GM12878 (cell line): ENCODE data around the gene SCARF1. TPM values are rescaled to one million over a fixed set of nuclear protein-coding genes. Genes with fewer than 3 reads are reported as not detected.
A peak's percentile ranks its signal among the peaks of the same experiment; 100 is the strongest.

Source experiments
- ATAC-seq: fragments of 200-7000 bp; cut with Tn5 transposase; 3 replicates; pipeline ENCODE4 v1.9.1; 2020; ENCODE audit warnings: mild to moderate bottlenecking, moderate library complexity
- BruUV-seq: library from RNA; stranded (reverse); fragments of 400-500 nt; replicated peaks from 2 replicates; lab custom pipeline; 2021; lab: Mats Ljungman, UMichigan
- CTCF ChIA-PET: fragments of 300-600 bp; sonication (Branson Sonifier 250); formaldehyde crosslinking; extraction: SDS; loops from one replicate; lab custom pipeline; 2021; ENCODE audit warnings: inconsistent platforms; lab: Yijun Ruan, JAX
- POLR2A ChIA-PET: fragments of 350-600 bp; formaldehyde crosslinking; extraction: SDS; loops from one replicate; lab custom pipeline; 2021; ENCODE audit warnings: inconsistent platforms; lab: Charles Lee
- RAD21 ChIA-PET: fragments of 300-600 bp; sonication (Branson Sonifier 250); formaldehyde crosslinking; loops from one replicate; lab custom pipeline; 2023; ENCODE audit warnings: antibody characterized with exemption; ENCODE audit not compliant: unreplicated experiment; lab: Charles Lee
- SMC1A ChIA-PET: fragments of 300-600 bp; sonication (Branson Sonifier 250); formaldehyde crosslinking; loops from one replicate; lab custom pipeline; 2023; ENCODE audit not compliant: unreplicated experiment, uncharacterized antibody; lab: Charles Lee
- DNase-seq: peaks from one replicate; pipeline ENCODE4 v3.0.0-alpha.2; 2011; ENCODE audit warnings: low read depth, low spot score
- FAIRE-seq: peaks from 3 replicates; lab custom pipeline; 2011; peaks lifted over from hg19 to GRCh38; lab: Jason Lieb, UNC
- H2AFZ ChIP-seq: 2 replicates; pipeline ENCODE4 v1.6.0; 2011; ENCODE audit warnings: low read depth, low read length, control low read depth; ENCODE audit not compliant: control insufficient read depth
- H3K27ac ChIP-seq: 2 replicates; pipeline ENCODE4 v1.5.1; 2011; ENCODE audit warnings: control low read depth; ENCODE audit not compliant: control insufficient read depth, insufficient read depth
- H3K27me3 ChIP-seq, 2 experiments: replicated peaks in 1 of 2; 2 replicates each; pipeline versions ENCODE4 v1.6.0 to v1.6.1; 2011; ENCODE audit warnings: low read length in 1 of 2; ENCODE audit not compliant: control insufficient read depth in 2 of 2, insufficient read depth in 2 of 2
- H3K36me3 ChIP-seq, 2 experiments: 2 replicates each; pipeline ENCODE4 v1.5.1; 2011; ENCODE audit warnings: low read length in 1 of 2; ENCODE audit not compliant: control insufficient read depth in 2 of 2, insufficient read depth in 2 of 2
- H3K4me1 ChIP-seq: 2 replicates; pipeline ENCODE4 v1.6.1; 2011; ENCODE audit warnings: mild to moderate bottlenecking, low read length, moderate library complexity, mixed read lengths; ENCODE audit not compliant: control insufficient read depth, insufficient read depth
- H3K4me2 ChIP-seq: 2 replicates; pipeline ENCODE4 v1.6.0; 2011; ENCODE audit warnings: control low read depth; ENCODE audit not compliant: control insufficient read depth, insufficient read depth
- H3K4me3 ChIP-seq: fragments of 200-600 bp; sonication (generic); 2 replicates; pipeline ENCODE4 v1.5.1; 2016
- H3K79me2 ChIP-seq: 2 replicates; pipeline ENCODE4 v1.6.0; 2011; ENCODE audit warnings: low read length; ENCODE audit not compliant: control insufficient read depth, insufficient read depth
- H3K9ac ChIP-seq: 2 replicates; pipeline ENCODE4 v1.8.0; 2011; ENCODE audit warnings: low read length, control low read depth, mixed read lengths; ENCODE audit not compliant: control insufficient read depth, insufficient read depth
- H3K9me3 ChIP-seq: replicated peaks from 3 replicates; pipeline ENCODE4 v1.5.1; 2011; ENCODE audit warnings: mild to moderate bottlenecking, low read length; ENCODE audit not compliant: control insufficient read depth, insufficient read depth
- H4K20me1 ChIP-seq: 2 replicates; pipeline ENCODE4 v1.6.0; 2011; ENCODE audit not compliant: control insufficient read depth, insufficient read depth
- CBX3 ChIP-seq: fragments of 200-600 bp; sonication (generic); IDR thresholded peaks from 2 replicates; pipeline ENCODE4 v1.6.1; 2016; ENCODE audit warnings: low read depth, borderline replicate concordance
- CREB1 ChIP-seq: IDR thresholded peaks from 2 replicates; pipeline ENCODE4 v1.6.1; 2012; ENCODE audit warnings: low read depth, mild to moderate bottlenecking, inconsistent platforms
- FOS ChIP-seq: IDR thresholded peaks from 3 replicates; pipeline ENCODE4 v1.6.1; 2011; ENCODE audit warnings: borderline replicate concordance; ENCODE audit not compliant: insufficient read length; ENCODE audit errors: extremely low read depth
- GABPA ChIP-seq: IDR thresholded peaks from 2 replicates; pipeline ENCODE4 v1.6.1; 2014; ENCODE audit warnings: antibody characterized with exemption, low read depth, mild to moderate bottlenecking, inconsistent platforms
- HSF1 ChIP-seq: fragments of 150-350 bp; IDR thresholded peaks from 2 replicates; pipeline ENCODE4 v1.6.1; 2014; ENCODE audit warnings: mild to moderate bottlenecking, low read depth, low read length
- NKRF ChIP-seq: fragments of 450-650 bp; conservative IDR thresholded peaks from 2 replicates; pipeline ENCODE4 v1.6.1; 2017; ENCODE audit warnings: mild to moderate bottlenecking, moderate library complexity
- POU2F2 ChIP-seq: IDR thresholded peaks from 3 replicates; pipeline ENCODE4 v1.6.1; 2011; ENCODE audit warnings: low read depth, mild to moderate bottlenecking, low read length, borderline replicate concordance
- RCOR1 ChIP-seq: conservative IDR thresholded peaks from 2 replicates; pipeline ENCODE4 v1.6.1; 2012; ENCODE audit warnings: low read depth, low read length, improper control_type of control experiment
- RELA ChIP-seq: fragments of 450-650 bp; IDR thresholded peaks from 2 replicates; pipeline ENCODE4 v1.8.0; 2014; ENCODE audit warnings: borderline replicate concordance; ENCODE audit not compliant: partially characterized antibody
- RELB ChIP-seq: fragments of 450-650 bp; IDR thresholded peaks from 2 replicates; pipeline ENCODE4 v1.6.1; 2017; ENCODE audit warnings: low read depth, mild to moderate bottlenecking, moderate library complexity
- SMARCA5 ChIP-seq: fragments of 450-650 bp; IDR thresholded peaks from 2 replicates; pipeline ENCODE4 v1.6.1; 2017; ENCODE audit warnings: mild to moderate bottlenecking
- SMC3 ChIP-seq: IDR thresholded peaks from 2 replicates; pipeline ENCODE4 v1.6.1; 2011; ENCODE audit warnings: low read length, improper control_type of control experiment, borderline replicate concordance
- STAT3 ChIP-seq: IDR thresholded peaks from 2 replicates; pipeline ENCODE4 v1.6.1; 2011; ENCODE audit warnings: low read depth, low read length, improper control_type of control experiment
- ZBED1 ChIP-seq: IDR thresholded peaks from 2 replicates; pipeline ENCODE4 v1.6.1; 2016; ENCODE audit warnings: borderline replicate concordance
- WGBS: methylation state at CpG from one replicate; pipeline ENCODE4 v1.1.6; 2016; ENCODE audit warnings: low lambda C conversion rate; ENCODE audit not compliant: insufficient replicate concordance, insufficient coverage; ENCODE audit errors: missing lambda C conversion rate; 5-methylcytosine and 5-hydroxymethylcytosine counted together
- in situ Hi-C: fragments of 300-500 bp; cut with MboI; formaldehyde crosslinking; loops from 9 replicates; pipeline ENCODE4 v1.14.3; 2018; ENCODE audit warnings: mixed read lengths
- intact Hi-C: fragments of 100-400 bp; cut with micrococcal nuclease; formaldehyde crosslinking; loops from one replicate; pipeline ENCODE4 v1.14.2; 2022; ENCODE audit not compliant: unreplicated experiment
- polyA plus RNA-seq, 11 experiments: library from polyadenylated mRNA; depleted of rRNA in 4 of 11; unstranded in 6 of 11; stranded (reverse) in 5 of 11; fragments of >200 nt; fragmentation: Nextera tagmentation in 4 of 11; fragmentation: Illumina TruSeq in 1 of 11; extraction: Ambion mirVana in 4 of 11; extraction: Trizol in 1 of 11; gene quantifications; 1 replicate in 1 of 11; 2 replicates in 10 of 11; pipeline versions ENCODE4 v1.2.1 to v1.2.3, GENCODE V29; 2011 to 2016; ENCODE audit warnings: inconsistent platforms in 2 of 11, missing spikeins in 2 of 11, low read depth in 1 of 11
- total RNA-seq, 4 experiments: library from RNA; depleted of rRNA in 3 of 4; stranded (reverse); fragments of >200 nt in 3 of 4; fragmentation: Illumina TruSeq in 1 of 4; extraction: Trizol in 1 of 4; gene quantifications; 2 replicates each; pipeline versions ENCODE4 v1.2.1 to v1.2.3, GENCODE V29; 2013 to 2021
- TF ChIP-seq, protein P1 (sequence below): IDR thresholded peaks from 2 replicates; pipeline ENCODE4 v1.6.1; 2011; ENCODE audit warnings: borderline replicate concordance, low read depth, mild to moderate bottlenecking, moderate library complexity, low read length; ENCODE audit not compliant: insufficient read depth, poor library complexity, severe bottlenecking

SCARF1 gene
- total and polyA plus RNA-seq, 10 of the 15 experiments (the other 5 are each of a cell fraction or from before 2014, with no cell fraction given), result 0.10 to 1.7 (median 0.43) TPM

GRCh38 chr17:1592751-1593629, 52.5 kb downstream of the SCARF1 start:
- Histone ChIP-seq H3K79me2 (no peaks in the 10 kb centered on the region; the same call in 1 of the 2 replicates), H3K4me2 (peak overlapping the region; percentile 77), H3K27ac (peak overlapping the region; percentile 73), H3K9me3 (no peaks in the 10 kb centered on the region), H2AFZ (peak overlapping the region; percentile 75), H3K27me3 (no peaks in the 10 kb centered on the region), H3K9ac (peak overlapping the region; percentile 68), H3K4me3 (no peak overlapping the region), H3K36me3 (peaks cover 0 to 3% of the 10 kb centered on the region in 2 experiments; a peak in 2 of 4 replicates), H4K20me1 (no peaks in the 10 kb centered on the region), H3K4me1 (peaks cover 13% of the 10 kb centered on the region)
- ChIA-PET SMC1A (interaction anchor here (1.0 to 4.5 kb wide), 3 partner anchors 14 to 37 kb away, joined by 3 to 16 read pairs (median 5); no protein-coding TSS in a partner anchor), CTCF (interaction anchor here (0.8 to 2.7 kb wide), 3 partner anchors 14 to 37 kb away, joined by 3 to 9 read pairs (median 6); no protein-coding TSS in a partner anchor), POLR2A (interaction anchor here (0.8 to 1.7 kb wide), 4 partner anchors 11 to 33 kb away, joined by 3 to 8 read pairs (median 4); no protein-coding TSS in a partner anchor), RAD21 (interaction anchor here (1.1 to 3.2 kb wide), 2 partner anchors 14 to 34 kb away, joined by 3 to 20 read pairs; no protein-coding TSS in a partner anchor)
- ATAC-seq, result peak; percentile 87
- peak; percentile 57 for DNase-seq
- TSS peak; percentile 95 for BruUV-seq
- in situ Hi-C loops (no loop called here), intact Hi-C loops (loop anchor here (2.0 to 5.0 kb wide), 2 partner anchors 16 to 34 kb away; partner anchors contain the start of gene SLC43A2)
- FAIRE-seq, result peak; percentile 94
- WGBS, result 2% methylated on average over 25 of the region's 25 CpGs
- TF ChIP-seq RELB (peak; percentile 47; the same call in 1 of the 2 replicates), RCOR1 (no peak), FOS (no peak), HSF1 (no peak), NKRF (no peak), CREB1 (0 out of 2 replicates have a peak, but pooled peaks have one; percentile 38), SMC3 (no peak), GABPA (no peak), STAT3 (no peak), SMARCA5 (peak; percentile 15; the same call in 1 of the 2 replicates), ZBED1 (no peak), RELA (peak; percentile 14), CBX3 (no peak), POU2F2 (peak; percentile 81; the same call in 2 of the 3 replicates)
- TF ChIP-seq, protein P1, sequence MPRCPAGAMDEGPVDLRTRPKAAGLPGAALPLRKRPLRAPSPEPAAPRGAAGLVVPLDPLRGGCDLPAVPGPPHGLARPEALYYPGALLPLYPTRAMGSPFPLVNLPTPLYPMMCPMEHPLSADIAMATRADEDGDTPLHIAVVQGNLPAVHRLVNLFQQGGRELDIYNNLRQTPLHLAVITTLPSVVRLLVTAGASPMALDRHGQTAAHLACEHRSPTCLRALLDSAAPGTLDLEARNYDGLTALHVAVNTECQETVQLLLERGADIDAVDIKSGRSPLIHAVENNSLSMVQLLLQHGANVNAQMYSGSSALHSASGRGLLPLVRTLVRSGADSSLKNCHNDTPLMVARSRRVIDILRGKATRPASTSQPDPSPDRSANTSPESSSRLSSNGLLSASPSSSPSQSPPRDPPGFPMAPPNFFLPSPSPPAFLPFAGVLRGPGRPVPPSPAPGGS, result peak; percentile 45
